GM19467 (cell line): ENCODE data around the gene ANKRD13D.
"Not testable (repeated sequence)": the region's sequence is repeated elsewhere in the genome, so short reads cannot be mapped to it uniquely, and the experiment has no call there.

Experiments
- ATAC-seq: cut with Tn5 transposase; IDR thresholded peaks from one replicate; pipeline ENCODE4 v1.9.1; 2021; ENCODE audit warnings: mild to moderate bottlenecking, moderate library complexity; ENCODE audit not compliant: unreplicated experiment

ANKRD13D gene

GRCh38 chr11:67289226-67289650 lies at the start of gene ANKRD13D:
Gene ANKRD13D (plus strand): TSS chr11:67289303. CDS start chr11:67289461, 158 bp downstream.
- peak; percentile 27 for ATAC-seq

GRCh38 chr11:67239783-67240575 lies 49.1 kb upstream of the ANKRD13D start:
- peak; percentile 91 for ATAC-seq

- ATAC-seq: no peak
Observed at GRCh38 chr11:67240576-67241389, 48.3 kb upstream of the ANKRD13D start.

DNA sequence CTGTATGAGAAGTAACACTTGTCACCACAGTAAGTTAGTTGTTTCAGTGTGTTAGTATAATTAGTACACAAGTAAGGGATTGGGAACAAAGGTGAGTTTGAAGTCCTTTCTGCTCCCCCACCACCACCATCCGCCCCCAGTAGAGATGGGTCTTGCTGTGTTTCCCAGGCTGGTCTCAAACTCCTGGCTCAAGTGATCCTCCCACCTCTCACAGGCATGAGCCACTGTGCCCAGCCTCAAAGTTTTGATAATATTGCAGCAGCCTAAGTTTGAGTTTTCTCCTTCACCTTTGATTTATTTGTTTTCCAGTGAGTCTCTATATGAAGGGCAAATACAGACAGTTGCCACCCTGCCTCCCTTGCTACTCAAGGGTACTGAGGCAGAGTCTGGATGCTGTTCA lies 46.6 kb upstream of the ANKRD13D start:
- no peak for ATAC-seq

- no peak for ATAC-seq
Observed at GRCh38 chr11:67243051-67243450, 46.1 kb upstream of the ANKRD13D start.

GRCh38 chr11:67245046-67245445 lies 44.1 kb upstream of the ANKRD13D start:
- no peak for ATAC-seq

GRCh38 chr11:67247946-67248550 lies 41.1 kb upstream of the ANKRD13D start:
- ATAC-seq: no peak

- no peak for ATAC-seq
Observed at GRCh38 chr11:67248653-67249052, 40.5 kb upstream of the ANKRD13D start.

DNA sequence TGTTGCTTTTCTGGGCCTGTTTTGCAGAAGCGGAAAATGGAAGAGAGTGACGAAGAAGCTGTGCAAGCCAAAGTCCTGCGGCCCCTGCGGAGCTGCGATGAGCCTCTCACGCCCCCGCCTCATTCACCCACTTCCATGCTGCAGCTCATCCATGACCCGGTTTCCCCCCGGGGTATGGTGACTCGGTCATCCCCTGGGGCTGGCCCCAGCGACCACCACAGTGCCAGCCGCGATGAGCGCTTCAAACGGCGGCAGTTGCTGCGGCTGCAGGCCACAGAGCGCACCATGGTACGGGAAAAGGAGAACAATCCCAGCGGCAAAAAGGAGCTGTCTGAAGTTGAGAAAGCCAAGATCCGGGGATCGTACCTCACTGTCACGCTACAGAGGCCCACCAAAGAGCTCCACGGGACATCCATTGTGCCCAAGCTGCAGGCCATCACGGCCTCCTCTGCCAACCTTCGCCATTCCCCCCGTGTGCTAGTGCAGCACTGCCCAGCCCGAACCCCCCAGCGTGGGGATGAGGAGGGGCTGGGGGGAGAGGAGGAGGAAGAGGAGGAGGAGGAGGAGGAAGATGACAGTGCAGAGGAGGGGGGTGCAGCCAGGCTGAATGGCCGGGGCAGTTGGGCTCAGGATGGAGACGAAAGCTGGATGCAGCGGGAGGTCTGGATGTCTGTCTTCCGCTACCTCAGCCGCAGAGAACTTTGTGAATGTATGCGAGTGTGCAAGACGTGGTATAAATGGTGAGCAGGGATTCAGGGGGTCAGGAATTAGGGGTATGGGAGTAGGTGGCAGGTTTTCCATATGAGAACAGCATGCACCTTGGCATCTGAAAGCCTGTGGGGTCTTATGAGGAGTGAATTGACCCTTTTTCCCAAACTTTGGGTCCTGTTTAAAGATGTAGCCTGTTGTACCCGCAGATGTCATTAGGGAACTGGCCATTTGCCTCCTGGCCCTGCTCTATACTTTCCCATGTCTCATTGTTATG lies 38.8 kb upstream of the ANKRD13D start:
- no peak for ATAC-seq

DNA sequence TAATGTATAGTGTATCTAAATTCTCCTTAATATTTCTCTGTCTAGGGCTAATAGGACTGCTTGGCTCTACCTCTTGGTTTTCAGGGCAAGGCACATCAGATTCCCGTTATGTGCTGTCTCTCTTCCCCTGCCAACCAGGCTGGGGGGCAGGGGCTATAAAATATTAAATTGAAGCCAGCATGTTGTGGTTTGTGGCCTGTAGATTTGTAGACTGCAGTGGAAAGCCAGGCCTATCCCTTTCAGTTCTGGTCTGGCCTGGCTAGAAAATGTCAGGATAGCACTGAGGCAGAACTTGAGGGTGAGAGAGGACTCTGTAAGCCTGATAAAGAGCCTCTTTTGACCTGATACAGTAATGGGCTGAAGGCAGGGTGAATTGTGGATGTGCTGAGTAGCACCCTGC lies 37.3 kb upstream of the ANKRD13D start:
- ATAC-seq: no peak

GRCh38 chr11:67252831-67253239 lies 36.3 kb upstream of the ANKRD13D start:
- ATAC-seq: no peak

GRCh38 chr11:67253872-67254624 lies 35.1 kb upstream of the ANKRD13D start:
- ATAC-seq: no peak

GRCh38 chr11:67254798-67255197 lies 34.3 kb upstream of the ANKRD13D start:
- ATAC-seq: no peak

DNA sequence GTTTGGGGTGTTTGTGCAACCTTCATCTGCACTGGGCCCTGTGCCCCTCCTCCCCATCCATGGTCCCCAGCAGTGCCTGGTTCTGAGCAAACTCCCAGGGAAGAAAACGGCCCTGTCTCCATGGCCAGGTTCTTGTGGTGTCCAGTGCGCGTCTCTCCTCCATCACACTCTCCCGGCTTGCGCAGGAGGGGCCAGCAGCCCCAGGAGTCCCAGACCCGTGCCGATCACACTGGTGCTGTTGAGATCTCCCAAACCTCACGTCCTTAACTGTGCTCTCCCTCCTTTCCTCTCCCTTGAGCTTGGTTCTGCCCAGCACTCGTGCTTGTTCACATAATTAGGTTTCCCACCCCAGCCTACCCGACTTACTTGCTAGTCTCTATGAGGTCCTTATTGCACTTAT lies 33.8 kb upstream of the ANKRD13D start:
- ATAC-seq: no peak

GRCh38 chr11:67255864-67256263 lies 33.2 kb upstream of the ANKRD13D start:
- no peak for ATAC-seq

- no peak for ATAC-seq
Observed at GRCh38 chr11:67256477-67257135, 32.5 kb upstream of the ANKRD13D start.

- ATAC-seq: no peak
Observed at GRCh38 chr11:67260406-67260805, 28.7 kb upstream of the ANKRD13D start.

DNA sequence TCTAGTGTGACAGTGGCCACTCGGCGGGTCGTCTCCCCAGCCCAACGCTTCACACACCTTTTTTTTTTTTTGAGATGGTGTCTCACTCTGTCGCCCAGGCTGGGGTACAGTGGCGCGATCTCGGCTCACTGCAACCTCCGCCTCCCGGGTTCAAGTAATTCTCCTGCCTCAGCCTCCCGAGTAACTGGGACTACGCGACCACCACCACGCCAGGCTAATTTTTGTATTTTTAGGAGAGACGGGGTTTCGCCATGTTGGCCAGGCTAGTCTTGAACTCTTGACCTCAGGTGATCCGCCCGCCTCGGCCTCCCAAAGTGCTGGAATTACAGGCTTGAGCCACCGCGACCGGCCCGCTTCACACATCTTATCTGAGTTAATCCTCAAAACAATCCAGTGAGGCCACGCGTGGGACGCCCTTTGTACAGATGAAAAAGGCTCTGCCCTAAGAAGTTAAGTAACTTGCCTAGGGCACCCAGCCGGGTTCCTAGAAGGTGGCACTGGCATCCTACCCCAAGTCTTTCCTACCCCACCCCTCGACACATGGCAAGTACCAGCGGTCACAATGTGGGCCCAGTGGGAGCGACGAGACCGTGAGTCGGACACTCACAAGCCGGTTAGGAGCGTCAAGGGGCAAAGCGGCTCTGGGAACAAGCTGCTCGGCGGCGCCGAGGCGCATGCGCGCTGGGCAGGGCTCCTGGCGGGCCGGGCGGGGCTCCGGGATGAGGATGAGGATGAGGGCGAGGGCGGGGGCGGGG lies 28.0 kb upstream of the ANKRD13D start:
- not testable (repeated sequence) for ATAC-seq

DNA sequence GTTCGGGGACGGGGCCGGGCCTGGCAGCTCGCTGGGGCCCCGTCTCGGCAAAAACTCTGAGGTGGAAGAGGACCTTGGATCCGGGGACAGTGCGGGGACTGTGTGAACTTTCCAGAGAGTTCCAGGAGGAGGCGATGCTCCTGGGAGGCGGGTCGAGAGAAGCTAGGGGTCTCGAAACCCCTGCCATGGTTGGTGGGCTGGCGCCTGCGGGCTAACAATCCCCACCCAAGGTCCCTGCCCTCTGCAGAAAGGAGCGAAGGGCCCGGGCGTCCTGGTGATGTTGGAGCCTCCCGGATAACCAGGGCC lies 27.5 kb upstream of the ANKRD13D start:
- no peak for ATAC-seq
